Brain microvascular endothelial cell (primary cell): Measurements from ENCODE around the gene LRRC38.

Source experiments
- DNase-seq: peaks from one replicate; pipeline ENCODE4 v3.0.0-alpha.2; 2020
- H3K27ac ChIP-seq: fragments of 250-450 bp; sonication (Bioruptor Pico); 2 replicates; pipeline ENCODE4 v1.5.1; 2020; ENCODE audit warnings: mild to moderate bottlenecking, moderate library complexity
- H3K27me3 ChIP-seq: fragments of 250-450 bp; sonication (Bioruptor Pico); replicated peaks from 2 replicates; pipeline ENCODE4 v1.5.1; 2020; ENCODE audit warnings: mild to moderate bottlenecking
- H3K36me3 ChIP-seq: fragments of 250-450 bp; sonication (Bioruptor Pico); replicated peaks from 2 replicates; pipeline ENCODE4 v1.5.1; 2020; ENCODE audit warnings: mild to moderate bottlenecking
- H3K4me3 ChIP-seq: 2 replicates; pipeline ENCODE4 v1.5.1; 2011; ENCODE audit warnings: low read depth, mild to moderate bottlenecking, control low read depth, low read length, moderate library complexity
- CTCF ChIP-seq: IDR thresholded peaks from 2 replicates; pipeline ENCODE4 v1.5.1; 2011; ENCODE audit warnings: low read depth, mild to moderate bottlenecking, moderate library complexity, low read length, control low read depth, inconsistent platforms; ENCODE audit errors: missing control alignments
- in situ Hi-C: cut with HindIII; loops from 2 replicates; pipeline ENCODE4 v1.10.0; 2017; ENCODE audit warnings: low sequenced_read_pairs, low pct_ligation_motif_present

LRRC38 gene

GRCh38 chr1:13469343-13469742 is 44.5 kb downstream of the LRRC38 start:
- DNase-seq = no peak
- no peak overlapping the region for H3K4me3 ChIP-seq
- in situ Hi-C loops = no loop called here
- TF ChIP-seq CTCF = no peak
- H3K27ac ChIP-seq = no peak overlapping the region
- no peaks in the 10 kb centered on the region for H3K36me3 ChIP-seq
- no peaks in the 10 kb centered on the region for H3K27me3 ChIP-seq

- Histone ChIP-seq H3K36me3 (no peaks in the 10 kb centered on the region), H3K27ac (no peak overlapping the region), H3K27me3 (no peaks in the 10 kb centered on the region), H3K4me3 (no peak overlapping the region)
- in situ Hi-C loops = no loop called here
- no peak for DNase-seq
- no peak for TF ChIP-seq CTCF
These were observed 48.3 kb downstream of the LRRC38 start for GRCh38 chr1:13465515-13465914.

- DNase-seq = no peak
- H3K27me3 ChIP-seq = no peaks in the 10 kb centered on the region
- no peak overlapping the region for H3K4me3 ChIP-seq
- H3K27ac ChIP-seq = no peak overlapping the region
- TF ChIP-seq CTCF = no peak
- in situ Hi-C loops = no loop called here
- no peaks in the 10 kb centered on the region for H3K36me3 ChIP-seq
These were observed 51.1 kb downstream of the LRRC38 start for GRCh38 chr1:13462682-13463081.

GRCh38 chr1:13461977-13462376 is 51.8 kb downstream of the LRRC38 start:
- in situ Hi-C loops = no loop called here
- H3K36me3 ChIP-seq = no peaks in the 10 kb centered on the region
- TF ChIP-seq CTCF = no peak

GRCh38 chr1:13456904-13457532 is 56.8 kb downstream of the LRRC38 start:
- in situ Hi-C loops = no loop called here
- TF ChIP-seq CTCF = no peak
- no peak overlapping the region for H3K27ac ChIP-seq
- no peak overlapping the region for H3K4me3 ChIP-seq
- no peak for DNase-seq
- no peaks in the 10 kb centered on the region for H3K36me3 ChIP-seq
- no peaks in the 10 kb centered on the region for H3K27me3 ChIP-seq

More at GRCh38 chr1:13461977-13462376, 51.8 kb downstream of the LRRC38 start:
- H3K27ac ChIP-seq = no peak overlapping the region
- H3K4me3 ChIP-seq = no peak overlapping the region
- H3K27me3 ChIP-seq = no peaks in the 10 kb centered on the region
- DNase-seq = no peak

- DNase-seq = no peak
- in situ Hi-C loops = no loop called here
- no peak for TF ChIP-seq CTCF
- Histone ChIP-seq H3K27ac (no peak overlapping the region), H3K36me3 (no peaks in the 10 kb centered on the region), H3K27me3 (no peaks in the 10 kb centered on the region), H3K4me3 (no peak overlapping the region)
These were observed 62.3 kb downstream of the LRRC38 start for GRCh38 chr1:13451399-13451965.
